HUES48 (cell line): ENCODE data around the gene GRIK4.

Experiments used
- H3K27ac ChIP-seq: one replicate; pipeline ENCODE4 v1.7.0; 2013; ENCODE audit warnings: low read depth, low read length, inconsistent platforms
- H3K27me3 ChIP-seq: 2 replicates; pipeline ENCODE4 v1.6.1; 2013; ENCODE audit warnings: mild to moderate bottlenecking, low read length; ENCODE audit not compliant: control insufficient read depth, insufficient read depth
- H3K36me3 ChIP-seq: 2 replicates; pipeline ENCODE4 v1.6.1; 2013; ENCODE audit warnings: low read length; ENCODE audit not compliant: control insufficient read depth, insufficient read depth
- H3K4me1 ChIP-seq: 2 replicates; pipeline ENCODE4 v1.6.1; 2013; ENCODE audit warnings: mild to moderate bottlenecking, low read length; ENCODE audit not compliant: control insufficient read depth, insufficient read depth
- H3K4me3 ChIP-seq: 2 replicates; pipeline ENCODE4 v1.5.1; 2013; ENCODE audit warnings: mild to moderate bottlenecking, low read depth, low read length
- H3K9ac ChIP-seq: 2 replicates; pipeline ENCODE4 v1.6.1; 2013; ENCODE audit warnings: mild to moderate bottlenecking, low read depth, low read length, moderate library complexity
- H3K9me3 ChIP-seq: 2 replicates; pipeline ENCODE4 v1.6.1; 2013; ENCODE audit warnings: low read length; ENCODE audit not compliant: control insufficient read depth, insufficient read depth

Gene GRIK4

GRCh38 chr11:120878781-120879180 lies 367.2 kb downstream of the GRIK4 start:
- Histone ChIP-seq H3K9ac (no peak overlapping the region), H3K4me3 (no peak overlapping the region), H3K36me3 (no peaks in the 10 kb centered on the region), H3K9me3 (no peaks in the 10 kb centered on the region), H3K4me1 (no peaks in the 10 kb centered on the region), H3K27me3 (no peaks in the 10 kb centered on the region), H3K27ac (no peak overlapping the region)

DNA sequence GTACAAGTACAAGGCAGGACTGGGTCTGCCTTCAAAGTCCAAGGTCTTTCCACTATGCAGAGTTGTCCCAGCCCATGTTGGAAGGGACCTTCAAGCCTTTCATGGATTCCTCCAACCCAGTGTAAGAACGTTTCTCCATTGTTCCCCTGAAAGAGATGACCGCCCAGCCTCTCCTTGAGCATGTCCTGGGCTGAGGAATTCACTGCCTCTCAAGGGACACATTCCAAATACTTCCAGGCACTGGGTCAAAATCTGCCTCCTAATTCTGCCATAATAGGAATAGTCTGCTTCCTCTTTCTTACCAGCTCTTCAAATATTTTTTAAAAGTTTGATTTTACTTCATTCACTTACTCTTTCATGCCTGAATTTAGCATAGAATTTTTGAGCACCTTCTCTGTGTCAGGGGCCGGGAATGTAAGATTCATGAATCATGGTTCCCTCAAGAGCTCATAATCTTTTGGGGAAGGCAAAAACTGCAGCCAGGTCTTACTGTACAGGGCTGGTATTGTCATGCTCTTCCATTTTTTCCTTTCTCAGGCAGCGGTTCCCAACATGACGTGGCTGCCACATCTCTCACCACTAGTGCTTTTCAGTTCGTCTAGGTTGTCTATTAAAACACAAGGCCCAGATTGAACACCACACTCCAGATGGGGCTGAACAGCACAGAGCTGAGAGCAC lies 369.1 kb downstream of the GRIK4 start:
- Histone ChIP-seq H3K9ac (no peak overlapping the region), H3K27me3 (no peaks in the 10 kb centered on the region), H3K4me3 (no peak overlapping the region), H3K9me3 (no peaks in the 10 kb centered on the region), H3K4me1 (no peaks in the 10 kb centered on the region), H3K27ac (no peak overlapping the region), H3K36me3 (no peaks in the 10 kb centered on the region)

DNA sequence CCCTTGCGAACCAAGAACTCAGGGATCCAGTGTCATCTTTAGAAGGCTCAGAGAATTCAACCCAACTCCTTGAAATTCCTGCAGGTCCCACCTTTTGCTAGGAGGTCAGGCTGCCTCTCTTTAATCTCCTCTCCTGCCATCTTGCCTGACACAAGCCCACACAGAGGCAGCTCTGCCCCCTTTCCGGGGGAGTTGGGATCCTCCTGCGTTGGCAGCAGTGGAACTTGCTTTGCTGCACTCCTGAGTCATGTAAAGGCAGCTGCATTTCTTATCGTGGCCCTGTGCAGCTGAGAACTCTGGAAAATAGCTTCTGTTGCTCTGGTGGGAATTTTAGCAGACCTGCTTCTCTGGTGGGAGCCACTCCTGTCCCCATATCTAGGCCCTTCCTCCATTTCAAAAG lies 370.0 kb downstream of the GRIK4 start:
- no peaks in the 10 kb centered on the region for H3K9me3 ChIP-seq
- H3K4me1 ChIP-seq = no peaks in the 10 kb centered on the region
- H3K27me3 ChIP-seq = no peaks in the 10 kb centered on the region
- H3K9ac ChIP-seq = no peak overlapping the region
- H3K36me3 ChIP-seq = no peaks in the 10 kb centered on the region
- no peak overlapping the region for H3K27ac ChIP-seq
- no peak overlapping the region for H3K4me3 ChIP-seq

DNA sequence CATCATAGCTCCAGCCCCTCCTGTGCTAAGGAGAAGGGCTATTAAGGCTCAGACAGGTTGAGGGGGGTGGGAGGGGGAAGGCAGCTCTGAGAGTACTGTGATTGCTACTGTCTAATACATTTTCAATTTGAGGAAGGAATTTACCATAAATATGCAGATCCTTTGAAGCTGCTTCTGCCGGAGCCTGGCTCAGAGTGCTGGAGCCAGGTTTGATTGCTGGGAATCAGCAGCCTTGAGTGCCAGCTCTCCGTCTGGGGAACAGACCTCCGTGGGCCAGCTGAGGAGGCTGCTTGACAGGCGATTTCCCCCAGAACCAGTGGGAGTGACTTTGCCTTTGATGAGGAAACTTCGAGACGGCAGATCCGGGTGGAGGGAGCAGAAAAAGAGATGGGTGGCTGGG lies 370.6 kb downstream of the GRIK4 start:
- no peak overlapping the region for H3K4me3 ChIP-seq
- H3K4me1 ChIP-seq = no peaks in the 10 kb centered on the region
- H3K9ac ChIP-seq = no peak overlapping the region
- no peak overlapping the region for H3K27ac ChIP-seq
- H3K27me3 ChIP-seq = no peaks in the 10 kb centered on the region
- no peaks in the 10 kb centered on the region for H3K36me3 ChIP-seq
- H3K9me3 ChIP-seq = no peaks in the 10 kb centered on the region

GRCh38 chr11:120883404-120884080 lies 372.0 kb downstream of the GRIK4 start:
- Histone ChIP-seq H3K27me3 (no peaks in the 10 kb centered on the region), H3K9ac (no peak overlapping the region)

GRCh38 chr11:120884154-120885020 lies 372.8 kb downstream of the GRIK4 start:
- no peaks in the 10 kb centered on the region for H3K9me3 ChIP-seq
- H3K27ac ChIP-seq = no peak overlapping the region
- no peaks in the 10 kb centered on the region for H3K4me1 ChIP-seq
- no peak overlapping the region for H3K4me3 ChIP-seq
- H3K27me3 ChIP-seq = no peaks in the 10 kb centered on the region
- no peaks in the 10 kb centered on the region for H3K36me3 ChIP-seq
- H3K9ac ChIP-seq = no peak overlapping the region

More at GRCh38 chr11:120883404-120884080, 372.0 kb downstream of the GRIK4 start:
- Histone ChIP-seq H3K27ac (no peak overlapping the region), H3K9me3 (no peaks in the 10 kb centered on the region), H3K4me3 (no peak overlapping the region), H3K4me1 (no peaks in the 10 kb centered on the region), H3K36me3 (no peaks in the 10 kb centered on the region)

GRCh38 chr11:120890609-120891320 lies 379.2 kb downstream of the GRIK4 start:
- H3K27ac ChIP-seq = no peak overlapping the region
- H3K9me3 ChIP-seq = no peaks in the 10 kb centered on the region
- H3K4me3 ChIP-seq = no peak overlapping the region
- no peak overlapping the region for H3K9ac ChIP-seq
- H3K27me3 ChIP-seq = no peaks in the 10 kb centered on the region
- peaks cover 17% of the 10 kb centered on the region; the same call in 1 of the 2 replicates for H3K4me1 ChIP-seq
- no peaks in the 10 kb centered on the region for H3K36me3 ChIP-seq

- no peak overlapping the region for H3K4me3 ChIP-seq
- H3K27me3 ChIP-seq = no peaks in the 10 kb centered on the region
- no peak overlapping the region for H3K9ac ChIP-seq
- H3K36me3 ChIP-seq = no peaks in the 10 kb centered on the region
- no peak overlapping the region for H3K27ac ChIP-seq
- H3K9me3 ChIP-seq = no peaks in the 10 kb centered on the region
- H3K4me1 ChIP-seq = peaks cover 17% of the 10 kb centered on the region; the same call in 1 of the 2 replicates
These were observed 382.1 kb downstream of the GRIK4 start for GRCh38 chr11:120893440-120894201.

GRCh38 chr11:120894202-120894985 lies 382.8 kb downstream of the GRIK4 start:
- no peak overlapping the region for H3K4me3 ChIP-seq
- no peak overlapping the region for H3K9ac ChIP-seq
- H3K9me3 ChIP-seq = no peaks in the 10 kb centered on the region
- no peak overlapping the region for H3K27ac ChIP-seq
- no peaks in the 10 kb centered on the region for H3K27me3 ChIP-seq
- no peaks in the 10 kb centered on the region for H3K36me3 ChIP-seq
- peaks cover 17% of the 10 kb centered on the region; the same call in 1 of the 2 replicates for H3K4me1 ChIP-seq
